ENCODE data around the gene SLC35B2. TPM values are rescaled to one million over a fixed set of nuclear protein-coding genes. Genes with fewer than 3 reads are reported as not detected.

SLC35B2 gene
- total RNA-seq, 1 experiment from 2014 or later, result 44.6 TPM

DNA sequence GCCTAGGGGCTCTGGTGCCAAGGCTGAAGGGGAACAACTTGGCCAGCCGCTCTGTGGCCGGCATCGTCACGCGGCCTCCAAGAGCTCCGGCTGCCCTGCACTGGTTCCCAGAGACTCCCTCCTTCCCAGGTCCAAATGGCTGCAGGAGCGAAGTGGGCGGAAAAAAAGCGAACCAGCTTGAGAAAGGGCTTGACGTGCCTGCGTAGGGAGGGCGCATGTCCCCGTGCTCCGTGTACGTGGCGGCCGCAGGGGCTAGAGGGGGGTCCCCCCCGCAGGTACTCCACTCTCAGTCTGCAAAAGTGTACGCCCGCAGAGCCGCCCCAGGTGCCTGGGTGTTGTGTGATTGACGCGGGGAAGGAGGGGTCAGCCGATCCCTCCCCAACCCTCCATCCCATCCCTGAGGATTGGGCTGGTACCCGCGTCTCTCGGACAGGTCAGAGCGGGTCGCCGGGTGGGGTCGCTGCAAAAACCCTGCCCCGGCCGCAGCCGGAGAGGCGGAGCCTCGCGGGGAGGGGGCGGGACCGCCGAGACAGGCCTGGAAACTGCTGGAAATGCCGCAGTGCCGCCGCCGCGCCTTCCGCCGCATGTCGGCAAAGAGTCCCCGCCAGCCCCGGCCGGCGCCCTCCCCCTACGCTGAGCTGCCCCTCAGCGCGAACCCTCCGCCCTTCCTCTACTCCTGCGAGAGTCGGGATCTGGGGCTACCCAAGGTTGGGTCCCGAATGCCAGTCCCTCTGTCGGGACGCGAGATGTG is 11.2 kb downstream of the SLC35B2 start:
- Histone ChIP-seq H3K27me3 (replicated peaks; ENCODE audit: control insufficient read depth, insufficient read depth, low read length) (no peaks in the 10 kb centered on the region), H3K4me3 (ENCODE audit: low read depth, low read length) (peak overlapping the region; percentile 97), H3K4me1 (peaks cover 15% of the 10 kb centered on the region), H3K36me3 (ENCODE audit: control insufficient read depth, insufficient read depth, low read length) (peaks cover 6% of the 10 kb centered on the region), H3K9me3 (no peaks in the 10 kb centered on the region)
- peaks cover 13% of the 10 kb centered on the region for H3K4me1 Mint-ChIP-seq (ENCODE audit: low read depth, unreplicated experiment)
- CTCF ChIA-PET, result interaction anchor here (0.8 to 1.6 kb wide), 5 partner anchors 9 to 134 kb away, joined by 3 to 8 read pairs (median 4); partner anchors contain the start of gene SLC29A1
- H3K36me3 Mint-ChIP-seq (ENCODE audit: insufficient read depth, unreplicated experiment), result peaks cover 55% of the 10 kb centered on the region
- no peaks in the 10 kb centered on the region for H3K9me3 Mint-ChIP-seq (ENCODE audit: unreplicated experiment)
- TF ChIP-seq, protein P1, sequence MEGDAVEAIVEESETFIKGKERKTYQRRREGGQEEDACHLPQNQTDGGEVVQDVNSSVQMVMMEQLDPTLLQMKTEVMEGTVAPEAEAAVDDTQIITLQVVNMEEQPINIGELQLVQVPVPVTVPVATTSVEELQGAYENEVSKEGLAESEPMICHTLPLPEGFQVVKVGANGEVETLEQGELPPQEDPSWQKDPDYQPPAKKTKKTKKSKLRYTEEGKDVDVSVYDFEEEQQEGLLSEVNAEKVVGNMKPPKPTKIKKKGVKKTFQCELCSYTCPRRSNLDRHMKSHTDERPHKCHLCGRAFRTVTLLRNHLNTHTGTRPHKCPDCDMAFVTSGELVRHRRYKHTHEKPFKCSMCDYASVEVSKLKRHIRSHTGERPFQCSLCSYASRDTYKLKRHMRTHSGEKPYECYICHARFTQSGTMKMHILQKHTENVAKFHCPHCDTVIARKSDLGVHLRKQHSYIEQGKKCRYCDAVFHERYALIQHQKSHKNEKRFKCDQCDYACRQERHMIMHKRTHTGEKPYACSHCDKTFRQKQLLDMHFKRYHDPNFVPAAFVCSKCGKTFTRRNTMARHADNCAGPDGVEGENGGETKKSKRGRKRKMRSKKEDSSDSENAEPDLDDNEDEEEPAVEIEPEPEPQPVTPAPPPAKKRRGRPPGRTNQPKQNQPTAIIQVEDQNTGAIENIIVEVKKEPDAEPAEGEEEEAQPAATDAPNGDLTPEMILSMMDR (IDR thresholded peaks at IDR 0.05; ENCODE audit: insufficient read depth in 1 of 2, low read depth in 1 of 2, low read length in 1 of 2, severe bottlenecking in 1 of 2, unreplicated experiment in 1 of 2), result peak; percentile 26 to 58
- POLR2A ChIA-PET, result interaction anchor here (0.5 to 2.1 kb wide), 12 partner anchors 9 to 151 kb away, joined by 3 to 37 read pairs (median 4); partner anchors contain the start of genes MRPL14, SLC29A1, SLC35B2 and TMEM63B
- H3K4me3 Mint-ChIP-seq (ENCODE audit: unreplicated experiment), result peak overlapping the region; percentile 97
- peak; percentile 92 to 96 for DNase-seq
- BruUV-seq (replicated peaks), result no TSS peak
- H3K27ac Mint-ChIP-seq (ENCODE audit: unreplicated experiment), result peak overlapping the region; percentile 99
- intact Hi-C loops (cut with micrococcal nuclease; ENCODE audit: unreplicated experiment), result loop anchor here (5.0 kb wide), 1 partner anchor 429 kb away; no protein-coding TSS in a partner anchor
- H3K27me3 Mint-ChIP-seq (ENCODE audit: insufficient read depth, unreplicated experiment), result no peaks in the 10 kb centered on the region

DNA sequence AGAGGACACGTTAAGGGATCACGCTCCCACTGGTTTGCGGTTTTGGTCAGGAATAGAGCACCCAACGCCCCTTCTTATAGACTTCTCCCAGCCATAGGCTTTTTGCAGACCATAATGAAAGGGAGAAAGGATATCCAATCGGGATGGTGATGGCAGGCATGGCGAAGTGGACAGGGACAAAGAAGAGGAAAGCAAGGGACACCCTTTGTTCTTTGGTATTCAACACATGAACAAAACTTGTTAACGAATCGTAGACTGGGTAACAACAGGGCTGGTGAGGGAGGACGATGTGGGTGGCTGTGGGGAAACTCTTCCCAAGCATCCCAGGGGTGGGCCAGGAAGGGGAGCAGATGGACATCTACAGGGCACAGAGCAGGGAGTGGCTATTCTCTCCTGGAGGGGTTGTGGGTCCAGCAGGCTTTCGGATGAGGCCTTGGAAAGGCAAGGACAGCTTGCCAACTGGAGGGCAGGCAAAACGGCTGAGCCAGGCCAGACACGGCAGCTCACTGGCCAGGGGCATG is 11.9 kb downstream of the SLC35B2 start:
- H3K36me3 Mint-ChIP-seq (ENCODE audit: insufficient read depth, unreplicated experiment), result peaks cover 49% of the 10 kb centered on the region
- intact Hi-C loops (cut with micrococcal nuclease; ENCODE audit: unreplicated experiment), result loop anchor here (5.0 kb wide), 1 partner anchor 428 kb away; no protein-coding TSS in a partner anchor
- DNase-seq, result no peak
- TF ChIP-seq, protein P1 (IDR thresholded peaks at IDR 0.05; ENCODE audit: insufficient read depth in 1 of 2, low read depth in 1 of 2, low read length in 1 of 2, severe bottlenecking in 1 of 2, unreplicated experiment in 1 of 2), result no peak
- H3K27me3 Mint-ChIP-seq (ENCODE audit: insufficient read depth, unreplicated experiment), result no peaks in the 10 kb centered on the region
- CTCF ChIA-PET, result interaction anchor here (1.6 kb wide), 1 partner anchor 22 kb away, joined by 8 read pairs; the partner anchor contains the start of gene SLC29A1
- Histone ChIP-seq H3K4me3 (ENCODE audit: low read depth, low read length) (peak overlapping the region; percentile 97), H3K4me1 (peaks cover 15% of the 10 kb centered on the region), H3K9me3 (no peaks in the 10 kb centered on the region), H3K36me3 (ENCODE audit: control insufficient read depth, insufficient read depth, low read length) (peaks cover 4% of the 10 kb centered on the region), H3K27me3 (replicated peaks; ENCODE audit: control insufficient read depth, insufficient read depth, low read length) (no peaks in the 10 kb centered on the region)
- peak overlapping the region; percentile 99 for H3K27ac Mint-ChIP-seq (ENCODE audit: unreplicated experiment)
- H3K4me3 Mint-ChIP-seq (ENCODE audit: unreplicated experiment), result peak overlapping the region; percentile 97
- POLR2A ChIA-PET, result interaction anchor here (0.6 kb wide), 1 partner anchor 19 kb away, joined by 3 read pairs; no protein-coding TSS in a partner anchor
- no peaks in the 10 kb centered on the region for H3K9me3 Mint-ChIP-seq (ENCODE audit: unreplicated experiment)
- peaks cover 13% of the 10 kb centered on the region for H3K4me1 Mint-ChIP-seq (ENCODE audit: low read depth, unreplicated experiment)
- no TSS peak for BruUV-seq (replicated peaks)

DNA sequence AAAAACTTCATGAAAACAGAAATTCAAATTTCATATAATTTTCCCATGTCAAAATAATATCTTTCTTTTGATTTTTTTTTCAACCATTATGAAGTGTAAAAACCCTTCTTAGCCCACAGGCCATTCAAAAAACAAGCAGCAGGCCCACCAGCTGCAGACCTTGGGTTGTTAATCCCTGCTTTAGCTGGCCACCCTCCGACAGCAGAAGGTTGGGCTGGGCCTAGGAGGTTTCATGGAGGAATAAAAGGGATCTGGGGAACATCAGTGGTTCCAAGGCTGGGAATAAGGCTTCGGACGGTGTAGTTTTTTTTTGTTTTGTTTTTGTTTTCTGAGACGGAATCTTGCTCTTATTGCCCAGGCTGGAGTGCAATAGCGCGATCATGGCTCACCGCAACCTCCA is 14.0 kb downstream of the SLC35B2 start:
- CTCF ChIA-PET, result interaction anchor here (1.5 kb wide), 1 partner anchor 71 kb away, joined by 3 read pairs; no protein-coding TSS in a partner anchor
- Mint-ChIP-seq H3K36me3 (ENCODE audit: insufficient read depth, unreplicated experiment) (peaks cover 28% of the 10 kb centered on the region), H3K27ac (ENCODE audit: unreplicated experiment) (no peak overlapping the region), H3K4me3 (ENCODE audit: unreplicated experiment) (no peak overlapping the region), H3K27me3 (ENCODE audit: insufficient read depth, unreplicated experiment) (no peaks in the 10 kb centered on the region), H3K9me3 (ENCODE audit: unreplicated experiment) (no peaks in the 10 kb centered on the region), H3K4me1 (ENCODE audit: low read depth, unreplicated experiment) (peaks cover 6% of the 10 kb centered on the region)
- Histone ChIP-seq H3K9me3 (no peaks in the 10 kb centered on the region), H3K4me3 (ENCODE audit: low read depth, low read length) (no peak overlapping the region), H3K36me3 (ENCODE audit: control insufficient read depth, insufficient read depth, low read length) (no peaks in the 10 kb centered on the region), H3K27me3 (replicated peaks; ENCODE audit: control insufficient read depth, insufficient read depth, low read length) (no peaks in the 10 kb centered on the region), H3K4me1 (peaks cover 5% of the 10 kb centered on the region)
- TF ChIP-seq, protein P1 (IDR thresholded peaks at IDR 0.05; ENCODE audit: insufficient read depth in 1 of 2, low read depth in 1 of 2, low read length in 1 of 2, severe bottlenecking in 1 of 2, unreplicated experiment in 1 of 2), result no peak
- intact Hi-C loops (cut with micrococcal nuclease; ENCODE audit: unreplicated experiment), result no loop called here
- no peak for DNase-seq
- no TSS peak for BruUV-seq (replicated peaks)
- POLR2A ChIA-PET, result no interaction called here
